PFSK-1 (cell line): ENCODE measurements around the gene MED23.

ENCODE experiments used
- POLR2AphosphoS5 ChIP-seq: IDR thresholded peaks from 2 replicates; pipeline ENCODE4 v1.6.1; 2012; ENCODE audit warnings: low read depth, mild to moderate bottlenecking, control low read depth, low read length, moderate library complexity
- REST ChIP-seq, 2 experiments: IDR thresholded peaks; 2 replicates each; pipeline versions ENCODE4 v1.6.1 to v1.8.0; 2011 to 2012; ENCODE audit warnings: low read depth in 2 of 2, low read length in 2 of 2, control low read depth in 1 of 2, inconsistent platforms in 1 of 2, mild to moderate bottlenecking in 1 of 2, moderate library complexity in 1 of 2; ENCODE audit not compliant: insufficient read depth in 1 of 2
- SIN3A ChIP-seq: IDR thresholded peaks from 2 replicates; pipeline ENCODE4 v1.6.1; 2012; ENCODE audit warnings: mild to moderate bottlenecking, low read length, moderate library complexity, borderline replicate concordance; ENCODE audit not compliant: insufficient read depth
- TAF1 ChIP-seq: IDR thresholded peaks from 2 replicates; pipeline ENCODE4 v1.6.1; 2012; ENCODE audit warnings: low read length, control low read depth, borderline replicate concordance; ENCODE audit not compliant: insufficient read depth

DNA sequence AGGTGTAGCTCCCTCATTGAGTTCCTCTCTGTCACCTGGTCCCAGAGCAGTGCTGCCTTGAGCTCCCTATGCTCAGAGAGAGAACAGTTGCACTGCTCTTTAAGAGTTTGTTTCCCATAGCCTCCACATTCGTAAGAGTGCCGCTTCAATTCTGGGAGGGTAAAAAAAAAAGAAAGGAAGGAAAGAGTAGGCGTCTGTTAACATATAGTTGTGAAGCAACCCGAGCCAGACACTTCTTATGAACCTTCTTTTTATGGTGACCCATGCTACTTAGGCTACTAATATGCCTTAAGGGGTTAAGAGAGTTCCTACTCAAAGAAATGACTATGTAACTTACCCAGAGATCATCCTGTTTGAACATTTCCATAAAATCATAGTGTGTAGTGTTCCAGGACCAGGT, 59.3 kb downstream of the MED23 start:
- TF ChIP-seq POLR2AphosphoS5 = no peak
- no peak for TF ChIP-seq TAF1
- no peak for TF ChIP-seq SIN3A
- TF ChIP-seq REST (IDR thresholded peaks at IDR 0.05; ENCODE audit: insufficient read depth in 1 of 2, low read depth in 2 of 2, low read length in 2 of 2) = no peak
